ENCODE data around the gene CLCN5.

GRCh38 chrX:49995795-49996455, 73.5 kb downstream of the CLCN5 start:
- TF ChIP-seq CTCF (CRISPR knock-in tag; IDR thresholded peaks at IDR 0.05) (no peak), TARDBP (CRISPR knock-in tag; IDR thresholded peaks at IDR 0.05) (no peak), CHD2 (IDR thresholded peaks at IDR 0.05; ENCODE audit: low read depth, low read length) (no peak), ATF2 (CRISPR knock-in tag; IDR thresholded peaks at IDR 0.05) (no peak), ZNF501 (CRISPR knock-in tag; IDR thresholded peaks at IDR 0.05) (no peak), ETV5 (CRISPR knock-in tag; IDR thresholded peaks at IDR 0.05; ENCODE audit: borderline replicate concordance) (no peak), USF2 (IDR thresholded peaks at IDR 0.05; ENCODE audit: low read depth, low read length) (no peak), USF2 (CRISPR knock-in tag; IDR thresholded peaks at IDR 0.05; ENCODE audit: borderline replicate concordance) (no peak), ZNF510 (CRISPR knock-in tag; IDR thresholded peaks at IDR 0.05; ENCODE audit: low read depth) (no peak), MTA3 (CRISPR knock-in tag; IDR thresholded peaks at IDR 0.05) (no peak), PREB (CRISPR knock-in tag; IDR thresholded peaks at IDR 0.05) (no peak), POLR2AphosphoS5 (IDR thresholded peaks at IDR 0.05; ENCODE audit: low read depth, low read length) (no peak)
